Activated T-helper 9 cell treated with anti-CD3 and anti-CD28 coated beads, Interleukin-2, amount 50 U/mL, for 16 hours (primary cell): Measurements from ENCODE around the gene NRCAM.

Experiments
- DNase-seq: peaks from one replicate; pipeline ENCODE4 v3.0.0-alpha.2; 2020; ENCODE audit warnings: low read depth

The NRCAM gene

DNA sequence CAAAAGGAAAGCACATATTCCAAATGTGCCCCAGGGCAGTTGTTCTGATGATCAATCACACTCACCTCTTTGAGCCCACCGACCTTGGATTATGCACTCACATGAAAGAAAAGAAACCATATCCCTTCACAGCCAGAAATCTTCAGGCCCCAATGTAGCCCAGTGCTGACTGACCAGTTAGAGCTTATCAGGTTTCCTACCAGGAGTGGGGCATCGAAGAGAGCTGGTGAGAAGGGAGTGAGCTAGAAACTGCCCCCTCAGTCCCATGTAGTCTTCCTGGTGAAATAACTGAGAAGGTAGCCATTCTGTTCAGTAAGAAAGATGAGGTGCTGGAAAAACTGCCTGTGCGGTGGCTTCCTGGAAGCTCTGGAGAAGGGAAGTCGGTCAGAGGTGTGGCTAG is 32.2 kb downstream of the NRCAM start:
- no peak for DNase-seq

GRCh38 chr7:108423089-108423989 is 32.9 kb downstream of the NRCAM start:
- no peak for DNase-seq

DNA sequence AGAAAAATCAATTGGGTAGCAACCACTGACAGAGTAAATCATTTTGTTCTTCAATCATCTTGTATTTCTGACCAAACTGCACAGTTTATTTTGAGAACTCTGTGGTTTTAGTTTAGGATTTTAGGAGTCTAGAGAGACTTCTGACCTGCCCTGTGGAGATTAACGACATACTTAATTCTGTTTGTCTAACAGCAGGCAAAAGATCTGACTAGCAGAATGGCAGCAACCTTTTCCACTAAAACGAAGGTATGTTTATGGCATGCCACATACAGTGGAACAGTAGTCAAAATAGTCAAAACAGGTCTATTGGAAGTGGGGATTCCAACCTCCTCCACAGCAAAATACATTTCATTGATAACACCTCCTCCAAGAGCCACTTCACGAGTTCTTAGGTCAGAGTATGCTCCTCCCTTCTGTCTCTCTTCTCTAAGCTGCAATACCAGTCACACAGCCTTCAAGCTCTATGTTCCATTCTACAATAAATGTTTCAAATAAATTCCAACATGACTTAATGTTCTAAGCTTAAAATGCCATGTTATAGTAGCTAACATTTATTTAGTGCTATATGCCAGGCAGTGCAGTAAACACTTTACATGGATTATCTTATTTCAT is 34.4 kb downstream of the NRCAM start:
- DNase-seq, result no peak

- DNase-seq, result no peak
Observed at GRCh38 chr7:108419961-108420908, 36.0 kb downstream of the NRCAM start.

GRCh38 chr7:108418946-108419345 is 37.3 kb downstream of the NRCAM start:
- DNase-seq, result no peak

- DNase-seq, result no peak
Observed at GRCh38 chr7:108417926-108418325, 38.3 kb downstream of the NRCAM start.

GRCh38 chr7:108417144-108417543 is 39.1 kb downstream of the NRCAM start:
- DNase-seq, result no peak

GRCh38 chr7:108415821-108416536 is 40.3 kb downstream of the NRCAM start:
- DNase-seq, result no peak

DNA sequence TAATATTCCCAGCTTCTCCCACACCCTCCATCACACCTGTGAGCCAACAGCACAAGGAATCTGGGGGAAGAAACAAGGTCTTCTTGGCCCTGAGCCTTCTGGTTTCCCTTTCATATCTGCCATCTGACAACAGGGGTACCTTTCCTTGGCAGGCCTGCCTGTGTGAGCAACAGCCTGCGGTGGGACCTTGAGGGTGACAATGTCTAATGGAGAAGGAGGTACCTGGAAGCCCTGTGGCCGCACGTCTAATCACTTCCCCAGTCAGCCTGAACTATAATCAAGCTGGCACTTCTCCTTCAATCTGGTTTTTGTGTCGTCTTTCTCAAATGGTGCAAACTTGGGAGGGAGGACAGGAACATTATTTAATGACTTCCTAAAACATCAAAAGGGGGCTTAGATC is 41.2 kb downstream of the NRCAM start:
- DNase-seq, result no peak

DNA sequence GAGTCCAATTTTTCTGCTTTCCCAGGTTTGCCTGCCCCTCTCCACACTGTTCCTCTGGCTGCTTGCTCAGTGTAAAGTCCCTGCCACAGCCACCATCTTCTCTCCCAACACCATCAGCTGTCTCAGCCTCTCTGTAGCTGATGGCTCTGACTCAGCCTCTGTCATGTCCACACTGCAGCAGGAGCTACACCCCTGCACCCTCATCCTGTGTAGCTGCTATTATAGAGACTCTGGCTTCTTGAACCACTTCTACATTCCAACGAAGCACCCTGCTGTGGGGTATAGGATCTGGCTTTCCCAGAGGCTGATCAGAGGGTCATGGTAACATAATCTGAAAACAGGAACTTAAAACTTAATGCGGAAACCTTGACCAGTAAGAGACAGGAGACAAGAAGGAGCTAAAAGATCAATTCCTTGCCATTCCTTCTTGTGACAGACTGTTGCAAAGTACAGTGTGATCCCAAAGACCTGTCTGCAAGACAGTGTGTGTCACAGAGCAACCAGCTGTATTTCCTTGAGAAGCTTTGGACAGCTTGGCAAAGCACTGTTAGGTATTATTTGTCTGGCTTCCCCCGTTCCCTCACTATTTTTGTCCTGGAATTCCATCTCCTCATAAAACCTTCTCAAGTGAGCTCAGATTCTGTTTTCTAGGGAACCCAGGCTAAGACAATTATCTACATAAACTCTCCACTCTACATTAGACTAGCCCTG is 42.3 kb downstream of the NRCAM start:
- no peak for DNase-seq

- no peak for DNase-seq
Observed at GRCh38 chr7:108413337-108413736, 42.9 kb downstream of the NRCAM start.

- no peak for DNase-seq
Observed at GRCh38 chr7:108409146-108409545, 47.1 kb downstream of the NRCAM start.

- DNase-seq, result no peak
Observed at GRCh38 chr7:108408296-108408991, 47.8 kb downstream of the NRCAM start.

DNA sequence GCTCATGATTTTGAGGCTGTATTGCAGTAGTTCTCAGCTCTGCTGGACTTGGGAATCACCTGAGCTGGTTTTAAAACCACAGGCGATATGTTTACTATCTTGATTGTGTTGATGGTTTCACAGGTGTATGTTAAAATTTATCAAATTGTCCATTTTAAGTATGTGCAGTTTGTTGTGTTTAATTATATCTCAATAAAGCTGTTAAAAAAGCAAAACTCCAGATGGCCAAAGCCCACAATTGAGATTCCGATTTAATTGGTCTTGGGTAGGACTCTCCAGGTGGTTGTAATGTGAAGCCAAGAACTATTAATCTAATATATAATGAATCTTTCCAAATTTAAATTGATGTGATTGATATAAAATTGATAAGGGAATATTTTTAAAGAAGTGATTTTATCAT is 48.6 kb downstream of the NRCAM start:
- DNase-seq, result no peak

DNA sequence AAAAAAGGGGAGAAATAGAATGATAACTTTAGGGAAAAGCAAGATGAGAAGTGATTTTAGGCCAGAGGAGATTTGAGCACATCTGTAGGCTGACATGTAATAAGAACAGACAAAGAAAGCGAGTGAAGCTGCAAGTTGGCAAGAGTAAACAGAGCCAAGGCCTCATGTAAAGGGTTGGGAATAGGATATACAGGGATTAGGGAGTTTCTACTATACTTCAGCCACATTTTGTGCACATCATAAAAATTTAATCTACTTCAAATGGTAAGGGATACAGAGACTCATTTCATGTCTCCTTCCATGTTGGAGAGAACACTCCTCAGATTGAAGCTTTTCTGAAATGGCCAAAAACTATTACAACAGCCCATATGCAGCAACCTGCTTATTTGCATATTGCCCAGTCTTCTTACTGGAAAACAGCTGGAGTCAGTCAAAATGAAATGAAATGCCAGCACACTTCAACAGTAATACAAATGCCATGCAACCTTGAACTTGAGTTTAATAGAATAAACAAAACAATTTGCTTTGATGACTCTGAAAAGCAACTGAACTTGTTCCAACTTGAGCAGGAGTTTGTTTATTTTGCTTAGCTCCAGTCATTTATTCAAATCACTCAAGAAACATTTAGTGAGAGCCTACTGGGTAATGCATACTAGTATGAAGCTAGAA is 49.9 kb downstream of the NRCAM start:
- no peak for DNase-seq

GRCh38 chr7:108404509-108405420 is 51.5 kb downstream of the NRCAM start:
- no peak for DNase-seq

- DNase-seq, result no peak
Observed at GRCh38 chr7:108403597-108404217, 52.5 kb downstream of the NRCAM start.

GRCh38 chr7:108402865-108403264 is 53.4 kb downstream of the NRCAM start:
- no peak for DNase-seq
